ENCODE measurements around the gene SYNPR.

GRCh38 chr3:63308072-63308471 lies 30.0 kb downstream of the SYNPR start:
- no peak for TF ChIP-seq CTCF (IDR thresholded peaks at IDR 0.05)
- TF ChIP-seq POLR2A (IDR thresholded peaks at IDR 0.05) = no peak
